HL-60 (cell line): ENCODE measurements around the gene PARVB.

ENCODE experiments used
- DNase-seq, 2 experiments: peaks; one replicate each; pipeline ENCODE4 v3.0.0-alpha.2; 2010 to 2020; ENCODE audit warnings: low read depth in 1 of 2, low spot score in 1 of 2
- H3K27ac ChIP-seq: fragments of 250-450 bp; sonication (Bioruptor Pico); replicated peaks from 2 replicates; pipeline ENCODE4 v1.5.1; 2020; ENCODE audit warnings: mild to moderate bottlenecking, moderate library complexity
- H3K27me3 ChIP-seq: fragments of 250-450 bp; sonication (Bioruptor Pico); 2 replicates; pipeline ENCODE4 v1.5.1; 2021; ENCODE audit warnings: mild to moderate bottlenecking, moderate library complexity; ENCODE audit not compliant: insufficient read depth, poor library complexity, severe bottlenecking
- H3K4me3 ChIP-seq: replicated peaks from 2 replicates; pipeline ENCODE4 v1.5.1; 2011; ENCODE audit warnings: mild to moderate bottlenecking, control low read depth, low read length; ENCODE audit not compliant: insufficient read depth
- CTCF ChIP-seq: IDR thresholded peaks from one replicate; pipeline ENCODE4 v1.5.1; 2011; ENCODE audit warnings: low read length, control low read depth, inconsistent platforms; ENCODE audit not compliant: insufficient read depth
- GABPA ChIP-seq: IDR thresholded peaks from 2 replicates; pipeline ENCODE4 v1.6.1; 2012; ENCODE audit warnings: low read depth
- POLR2AphosphoS5 ChIP-seq: IDR thresholded peaks from 2 replicates; pipeline ENCODE4 v1.6.1; 2012; ENCODE audit warnings: low read depth
- SPI1 ChIP-seq: IDR thresholded peaks from 2 replicates; pipeline ENCODE4 v1.6.1; 2012; ENCODE audit warnings: low read depth, mild to moderate bottlenecking, borderline replicate concordance
- TF ChIP-seq, protein P1 (sequence below): IDR thresholded peaks from 2 replicates; pipeline ENCODE4 v1.6.1; 2012; ENCODE audit warnings: low read depth; ENCODE audit not compliant: insufficient replicate concordance

Gene PARVB

DNA sequence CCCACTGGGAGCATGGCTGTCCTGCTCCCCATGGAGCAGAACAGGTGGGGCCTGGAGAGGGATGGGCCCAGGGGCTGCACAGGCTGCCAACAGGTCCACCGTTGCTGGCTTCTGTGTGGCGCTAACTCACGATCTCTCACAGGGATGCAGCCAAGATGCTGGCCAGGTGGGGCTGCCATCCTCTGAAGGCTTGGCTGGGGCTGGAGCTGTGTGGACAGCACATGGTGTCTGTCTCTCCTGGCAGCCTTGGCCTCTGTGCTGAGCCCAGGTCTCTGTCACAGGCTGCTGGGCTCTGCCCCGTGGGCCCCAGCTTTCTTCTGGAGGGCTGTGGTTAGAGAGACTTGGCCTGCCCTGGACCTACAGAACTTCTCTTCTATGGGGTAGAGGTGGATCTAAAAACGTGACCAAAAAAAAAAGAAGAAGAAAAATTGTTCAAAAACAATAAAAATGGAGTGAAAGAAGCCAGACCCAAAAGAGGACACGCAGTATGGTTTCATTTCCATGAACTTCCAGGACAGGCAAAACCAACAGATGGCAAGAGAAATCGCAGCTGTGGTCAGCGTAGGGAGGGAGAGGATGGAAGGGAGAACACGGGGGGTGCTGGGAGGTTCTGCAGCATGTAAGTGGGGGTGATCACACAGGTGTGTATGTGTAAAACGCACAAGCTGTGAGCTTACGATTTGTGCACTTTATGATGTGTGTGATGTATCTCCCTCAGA lies 168.9 kb downstream of the PARVB start:
- no peak for TF ChIP-seq CTCF
- no peak for TF ChIP-seq SPI1
- TF ChIP-seq POLR2AphosphoS5 = no peak; the same call in none of the 2 replicates
- TF ChIP-seq, protein P1, sequence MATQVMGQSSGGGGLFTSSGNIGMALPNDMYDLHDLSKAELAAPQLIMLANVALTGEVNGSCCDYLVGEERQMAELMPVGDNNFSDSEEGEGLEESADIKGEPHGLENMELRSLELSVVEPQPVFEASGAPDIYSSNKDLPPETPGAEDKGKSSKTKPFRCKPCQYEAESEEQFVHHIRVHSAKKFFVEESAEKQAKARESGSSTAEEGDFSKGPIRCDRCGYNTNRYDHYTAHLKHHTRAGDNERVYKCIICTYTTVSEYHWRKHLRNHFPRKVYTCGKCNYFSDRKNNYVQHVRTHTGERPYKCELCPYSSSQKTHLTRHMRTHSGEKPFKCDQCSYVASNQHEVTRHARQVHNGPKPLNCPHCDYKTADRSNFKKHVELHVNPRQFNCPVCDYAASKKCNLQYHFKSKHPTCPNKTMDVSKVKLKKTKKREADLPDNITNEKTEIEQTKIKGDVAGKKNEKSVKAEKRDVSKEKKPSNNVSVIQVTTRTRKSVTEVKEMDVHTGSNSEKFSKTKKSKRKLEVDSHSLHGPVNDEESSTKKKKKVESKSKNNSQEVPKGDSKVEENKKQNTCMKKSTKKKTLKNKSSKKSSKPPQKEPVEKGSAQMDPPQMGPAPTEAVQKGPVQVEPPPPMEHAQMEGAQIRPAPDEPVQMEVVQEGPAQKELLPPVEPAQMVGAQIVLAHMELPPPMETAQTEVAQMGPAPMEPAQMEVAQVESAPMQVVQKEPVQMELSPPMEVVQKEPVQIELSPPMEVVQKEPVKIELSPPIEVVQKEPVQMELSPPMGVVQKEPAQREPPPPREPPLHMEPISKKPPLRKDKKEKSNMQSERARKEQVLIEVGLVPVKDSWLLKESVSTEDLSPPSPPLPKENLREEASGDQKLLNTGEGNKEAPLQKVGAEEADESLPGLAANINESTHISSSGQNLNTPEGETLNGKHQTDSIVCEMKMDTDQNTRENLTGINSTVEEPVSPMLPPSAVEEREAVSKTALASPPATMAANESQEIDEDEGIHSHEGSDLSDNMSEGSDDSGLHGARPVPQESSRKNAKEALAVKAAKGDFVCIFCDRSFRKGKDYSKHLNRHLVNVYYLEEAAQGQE = no peak
- no peak for TF ChIP-seq GABPA
- Histone ChIP-seq H3K27ac (peak overlapping the region; percentile 6; the same call in 1 of the 2 replicates), H3K4me3 (no peak overlapping the region), H3K27me3 (no peaks in the 10 kb centered on the region)
- no peak for DNase-seq

DNA sequence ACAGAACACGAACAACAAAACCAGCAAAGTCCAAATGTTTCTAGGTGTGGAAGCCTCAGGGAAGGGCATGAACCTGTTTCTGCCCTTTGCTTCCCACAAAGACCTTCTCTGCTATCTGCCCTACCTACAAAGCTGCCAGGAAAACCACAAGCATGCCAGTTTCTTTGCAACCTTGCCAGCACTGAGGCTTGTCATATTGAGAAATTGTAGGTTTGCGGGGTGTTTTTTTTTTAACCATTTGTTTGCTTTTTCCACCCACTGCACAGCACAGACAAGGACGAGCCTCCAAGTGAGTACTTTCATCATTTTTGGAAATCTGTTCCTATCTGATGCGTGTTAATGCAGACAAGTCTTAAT lies 169.4 kb downstream of the PARVB start:
- no peak overlapping the region for H3K4me3 ChIP-seq
- DNase-seq = peak in 1 of 2 experiments; percentile 69
- H3K27me3 ChIP-seq = no peaks in the 10 kb centered on the region
- H3K27ac ChIP-seq = no peak overlapping the region
- TF ChIP-seq CTCF = no peak
- TF ChIP-seq POLR2AphosphoS5 = no peak
- TF ChIP-seq, protein P1 = no peak
- TF ChIP-seq SPI1 = no peak
- TF ChIP-seq GABPA = no peak

GRCh38 chr22:44194569-44194968 lies 170.5 kb downstream of the PARVB start:
- no peaks in the 10 kb centered on the region for H3K27me3 ChIP-seq
- TF ChIP-seq, protein P1 = no peak
- TF ChIP-seq GABPA (no peak), CTCF (no peak), SPI1 (no peak), POLR2AphosphoS5 (no peak)
- no peak overlapping the region for H3K27ac ChIP-seq
- no peak for DNase-seq
- no peak overlapping the region for H3K4me3 ChIP-seq
